ENCODE data around the gene FLYWCH1.

Gene FLYWCH1

GRCh38 chr16:2898831-2899563 is 12.7 kb upstream of the FLYWCH1 start:
- DNase-seq (ENCODE audit: low read depth) = no peak

DNA sequence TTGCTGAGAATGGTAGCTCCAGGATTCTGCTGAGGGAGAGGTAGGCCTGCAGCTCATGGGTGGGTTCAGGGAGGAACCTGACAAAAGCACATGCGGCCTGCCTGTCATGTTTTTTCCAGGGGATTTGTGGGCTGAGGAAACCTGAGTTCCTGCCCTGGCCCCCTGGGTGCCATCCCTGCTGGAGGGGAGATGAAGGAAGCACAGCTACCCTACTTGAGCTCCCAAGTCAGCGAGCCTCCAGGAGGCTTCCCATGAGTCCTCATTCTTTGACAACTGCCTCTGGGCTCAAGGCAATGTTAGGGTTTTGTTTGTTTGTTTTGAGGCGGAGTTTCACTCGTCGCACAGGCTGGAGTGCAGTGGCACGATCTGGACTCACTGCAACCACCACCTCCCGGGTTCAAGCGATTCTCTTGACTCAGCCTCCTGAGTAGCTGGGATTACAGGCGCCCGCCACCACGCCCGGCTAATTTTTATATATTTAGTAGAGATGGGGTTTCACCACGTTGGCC is 12.1 kb upstream of the FLYWCH1 start:
- DNase-seq (ENCODE audit: low read depth) = no peak

DNA sequence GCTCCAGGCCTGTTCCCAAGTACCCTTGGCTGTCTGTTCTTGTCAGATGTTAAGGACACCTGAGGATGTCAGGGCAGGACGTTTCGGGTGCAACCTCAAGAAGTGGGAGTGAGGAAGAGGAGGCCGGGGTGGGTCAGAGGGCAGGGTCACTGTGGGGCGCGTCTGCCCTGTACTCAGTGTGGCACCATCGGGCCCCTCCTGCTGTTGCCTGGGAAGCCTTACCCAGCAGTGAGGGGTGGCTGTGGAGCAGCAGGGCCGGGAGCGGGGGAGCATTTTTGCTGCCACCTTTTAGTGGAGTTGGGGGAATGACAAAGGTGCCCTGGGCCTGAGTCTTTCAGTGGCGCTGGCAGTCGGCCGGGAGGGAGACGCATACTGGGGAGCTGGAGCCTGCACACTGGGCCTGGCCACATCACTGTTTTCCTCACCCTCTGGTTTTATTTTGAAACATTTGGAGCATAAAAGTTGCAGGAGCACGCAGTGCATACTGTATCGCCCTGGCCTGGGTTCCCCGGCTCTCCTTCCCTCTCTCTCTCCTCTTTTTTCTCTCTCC is 11.1 kb upstream of the FLYWCH1 start:
- no peak for DNase-seq (ENCODE audit: low read depth)

GRCh38 chr16:2902337-2903130 is 9.2 kb upstream of the FLYWCH1 start:
- DNase-seq (ENCODE audit: low read depth) = no peak

DNA sequence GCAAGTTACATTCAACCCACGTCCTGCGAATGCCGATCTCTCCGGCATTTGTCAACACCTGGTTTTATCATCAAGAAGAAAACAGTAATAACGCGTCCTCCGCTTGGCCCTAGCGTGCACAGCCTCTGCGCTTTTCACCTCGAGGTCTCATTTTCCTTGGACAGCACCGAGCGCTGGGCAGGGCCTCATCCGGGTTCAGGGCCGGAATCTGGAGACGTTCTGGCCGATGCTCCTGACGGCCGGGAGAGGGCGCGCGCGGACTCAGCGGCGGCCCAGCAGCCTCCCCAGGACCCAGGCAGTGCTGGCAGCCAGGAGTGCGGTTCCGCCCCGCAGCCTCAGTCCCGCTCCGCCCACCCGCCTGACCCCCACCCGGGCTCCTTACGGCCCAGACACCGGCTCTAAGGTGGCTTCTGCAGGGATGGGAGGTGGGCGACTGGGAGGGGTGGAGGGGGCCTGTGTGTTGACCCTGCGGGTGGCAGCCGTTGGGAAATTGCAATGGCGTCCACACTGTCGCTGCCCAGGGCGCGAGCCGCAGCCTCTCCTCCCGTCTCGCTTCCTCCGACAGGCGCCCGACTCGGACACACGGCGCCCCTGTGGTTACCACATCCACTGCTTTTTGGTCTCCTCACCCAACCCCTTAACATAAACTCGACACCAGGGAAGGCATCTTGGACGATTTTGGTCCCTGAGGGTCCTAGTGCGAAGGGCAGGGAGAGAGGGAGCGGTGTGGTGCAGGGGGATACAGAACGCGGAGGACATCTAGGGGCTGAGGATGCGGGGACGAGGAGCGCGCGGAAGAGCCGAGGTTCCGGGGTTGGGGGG is 7.4 kb upstream of the FLYWCH1 start:
- DNase-seq (ENCODE audit: low read depth) = peak; percentile 65

GRCh38 chr16:2904922-2905240 is 6.8 kb upstream of the FLYWCH1 start:
- no peak for DNase-seq (ENCODE audit: low read depth)

GRCh38 chr16:2905241-2905987 is 6.3 kb upstream of the FLYWCH1 start:
- DNase-seq (ENCODE audit: low read depth) = peak; percentile 89

- no peak for DNase-seq (ENCODE audit: low read depth)
Observed at GRCh38 chr16:2905988-2906387, 5.7 kb upstream of the FLYWCH1 start.

DNA sequence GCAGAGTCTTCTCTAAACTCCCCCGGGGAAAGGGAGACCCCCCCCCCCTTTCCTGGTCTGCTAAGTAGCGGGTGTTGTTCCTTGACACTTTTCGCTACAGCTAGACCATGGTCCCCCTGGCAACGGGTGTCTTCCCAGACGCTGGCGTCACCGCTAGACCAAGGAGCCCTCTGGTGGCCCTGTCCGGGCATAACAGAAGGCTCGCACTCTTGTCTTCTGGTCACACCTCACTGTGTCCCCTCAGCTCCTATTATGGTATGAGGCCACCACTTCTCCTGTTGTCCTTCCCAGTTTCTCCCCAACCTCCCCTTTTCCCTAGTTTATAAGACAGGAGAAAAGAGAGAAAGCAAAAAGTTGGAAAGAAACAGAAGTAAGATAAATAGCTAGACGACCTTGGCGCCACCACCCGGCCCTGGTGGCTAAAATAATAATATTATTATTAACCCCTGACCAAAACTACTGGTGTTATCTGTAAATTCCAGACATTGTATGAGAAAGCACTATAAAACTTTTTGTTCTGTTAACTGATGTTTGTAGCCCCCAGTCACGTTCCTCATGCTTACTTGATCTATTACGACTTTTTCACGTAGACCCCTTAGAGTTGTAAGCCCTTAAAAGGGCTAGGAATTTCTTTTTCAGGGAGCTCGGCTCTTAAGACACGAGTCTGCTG is 4.5 kb upstream of the FLYWCH1 start:
- DNase-seq (ENCODE audit: low read depth) = peak; percentile 35

- DNase-seq (ENCODE audit: low read depth) = no peak
Observed at GRCh38 chr16:2910441-2910969, 1.2 kb upstream of the FLYWCH1 start.

GRCh38 chr16:2912330-2913199 is 834 bp downstream of the FLYWCH1 start:
- DNase-seq (ENCODE audit: low read depth) = no peak

DNA sequence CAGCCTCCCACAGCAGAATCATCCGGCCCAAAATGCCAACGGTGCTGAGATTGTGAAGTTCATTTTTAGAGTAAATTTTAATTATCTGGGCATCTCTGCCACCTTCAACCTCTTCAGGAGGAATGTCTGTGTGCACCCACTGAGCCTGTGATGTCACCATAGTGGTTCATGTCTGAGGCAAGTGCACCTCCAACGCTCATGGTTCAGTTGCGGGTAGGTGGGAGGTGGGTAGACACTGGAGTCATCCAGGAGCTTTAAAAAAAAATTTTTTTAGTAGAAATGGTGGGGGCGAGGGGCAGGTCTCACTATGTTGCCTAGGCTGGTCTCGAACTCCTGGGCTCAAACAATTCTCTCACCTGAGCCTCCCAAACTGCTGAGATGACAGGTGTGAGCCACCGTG is 1.9 kb downstream of the FLYWCH1 start:
- no peak for DNase-seq (ENCODE audit: low read depth)

- no peak for DNase-seq (ENCODE audit: low read depth)
Observed at GRCh38 chr16:2914233-2914632, 2.5 kb downstream of the FLYWCH1 start.

- no peak for DNase-seq (ENCODE audit: low read depth)
Observed at GRCh38 chr16:2915196-2915929, 3.6 kb downstream of the FLYWCH1 start.

GRCh38 chr16:2919511-2920255 is 8.0 kb downstream of the FLYWCH1 start:
- peak; percentile 35 for DNase-seq (ENCODE audit: low read depth)

- DNase-seq (ENCODE audit: low read depth) = no peak
Observed at GRCh38 chr16:2923481-2923880, 11.8 kb downstream of the FLYWCH1 start.

- no peak for DNase-seq (ENCODE audit: low read depth)
Observed at GRCh38 chr16:2924901-2925755, 13.4 kb downstream of the FLYWCH1 start.
